Stomach (tissue), 9 donors: ENCODE measurements around the gene TRANK1. TPM values are rescaled to one million over a fixed set of nuclear protein-coding genes. Genes with fewer than 3 reads are reported as not detected.
"Not testable (repeated sequence)": the region's sequence is repeated elsewhere in the genome, so short reads cannot be mapped to it uniquely, and the experiment has no call there.

Experiments used
- DNase-seq, 2 donors: peaks; one replicate each; pipeline versions ENCODE4 v3.0.0 to v3.0.0-alpha.2; 2013 to 2019
- H3K27ac ChIP-seq, 5 donors: fragments of 200-600 bp in 4 of 5; sonication (generic) in 4 of 5; one replicate each; pipeline ENCODE4 v1.5.1; 2013 to 2019; ENCODE audit warnings: mild to moderate bottlenecking in 1 of 5, moderate library complexity in 1 of 5
- H3K27me3 ChIP-seq, 3 donors: fragments of 200-600 bp; sonication (generic); one replicate each; pipeline ENCODE4 v1.5.1; 2017 to 2019; ENCODE audit warnings: mixed run types in 1 of 3
- H3K36me3 ChIP-seq, 4 donors: fragments of 200-600 bp; sonication (generic); 1 replicate in 3 of 4; 2 replicates in 1 of 4; pipeline ENCODE4 v1.5.1; 2016 to 2019
- H3K4me1 ChIP-seq, 4 donors: fragments of 200-600 bp; sonication (generic); one replicate each; pipeline ENCODE4 v1.5.1; 2016 to 2019
- H3K4me3 ChIP-seq, 4 donors: fragments of 200-600 bp; sonication (generic) in 3 of 4; one replicate each; pipeline ENCODE4 v1.5.1; 2016 to 2019; ENCODE audit warnings: mild to moderate bottlenecking in 1 of 4
- H3K9me3 ChIP-seq, 4 donors: fragments of 200-600 bp; sonication (generic); one replicate each; pipeline ENCODE4 v1.5.1; 2016 to 2019
- EP300 ChIP-seq: sonication (generic); formaldehyde crosslinking; IDR thresholded peaks from one replicate; pipeline ENCODE4 v1.6.1; 2017; ENCODE audit warnings: antibody characterized with exemption
- POLR2A ChIP-seq, 4 donors: fragments of 450-650 bp; IDR thresholded peaks; one replicate each; pipeline ENCODE4 v1.6.1; 2016; ENCODE audit warnings: antibody characterized with exemption in 4 of 4, control low read depth in 2 of 4, mild to moderate bottlenecking in 1 of 4, moderate library complexity in 1 of 4
- POLR2AphosphoS5 ChIP-seq, 3 donors: sonication (generic); formaldehyde crosslinking; IDR thresholded peaks; one replicate each; pipeline ENCODE4 v1.6.1; 2016; ENCODE audit warnings: antibody characterized with exemption in 3 of 3
- WGBS, 5 donors: extraction: QIAGEN DNeasy Blood & Tissue Kit in 3 of 5; methylation state at CpG; one replicate each; pipeline versions ENCODE4 v1.1.5 to v1.1.7; 2013 to 2018; 5-methylcytosine and 5-hydroxymethylcytosine counted together
- intact Hi-C: fragments of 100-400 bp; cut with DNase I; formaldehyde crosslinking; loops from one replicate; pipeline ENCODE4 v1.15.1; 2023; ENCODE audit warnings: low total_unique reads
- polyA plus RNA-seq, 3 donors: library from polyadenylated mRNA; stranded (reverse); fragments of 200-250 nt; gene quantifications; one replicate each; pipeline ENCODE4 v1.2.3, GENCODE V29; 2013
- total RNA-seq, 5 donors: library from RNA; depleted of rRNA; stranded (reverse); fragments of >200 nt; gene quantifications; one replicate each; pipeline versions ENCODE4 v1.1.0 to v1.2.3, GENCODE V29; 2014 to 2016
- TF ChIP-seq, protein P1 (sequence below), 7 experiments: fragments of 450-650 bp in 4 of 7; fragments of 200-600 bp in 3 of 7; sonication (generic) in 3 of 7; IDR thresholded peaks; one replicate each; pipeline ENCODE4 v1.5.1; 2016 to 2019; ENCODE audit warnings: antibody characterized with exemption in 7 of 7, control low read depth in 2 of 7, mild to moderate bottlenecking in 1 of 7
- donor health status: healthy with polysubstance abuse.
- donor health status: Bipolar disorder and iron deficiency.
- donor health status: healthy.

Gene TRANK1
- total and polyA plus RNA-seq, 8 donors: 1.2 to 27.2 (median 6.4) TPM

DNA sequence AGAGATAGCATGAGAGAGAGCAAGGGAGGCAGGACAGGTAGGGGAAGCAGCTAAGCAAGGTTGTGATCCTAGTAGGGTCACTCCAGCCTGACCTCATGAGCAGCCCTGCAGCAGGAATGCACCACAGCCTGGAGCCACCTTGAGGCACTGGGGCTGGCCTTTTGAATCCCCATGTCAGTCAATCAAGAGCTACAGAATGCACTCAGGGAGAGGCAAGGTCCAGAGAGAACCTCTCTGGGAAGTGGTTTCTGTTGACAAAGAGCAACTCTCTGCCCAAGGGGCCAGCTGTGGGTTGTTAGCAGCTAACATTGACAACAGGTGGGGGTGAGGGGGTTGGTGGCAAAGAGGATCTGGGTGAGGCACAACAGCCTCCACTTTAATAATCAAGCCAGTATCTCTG, 54.6 kb downstream of the TRANK1 start:
- no peaks in the 10 kb centered on the region for H3K9me3 ChIP-seq
- no peak overlapping the region for H3K27ac ChIP-seq
- H3K36me3 ChIP-seq: peaks cover 20 to 79% (median 73%) of the 10 kb centered on the region in 4 donors
- DNase-seq: no peak
- H3K27me3 ChIP-seq: no peaks in the 10 kb centered on the region
- H3K4me1 ChIP-seq: peaks cover 0 to 19% (median 7%) of the 10 kb centered on the region in 4 donors
- intact Hi-C loops: no loop called here
- no peak overlapping the region for H3K4me3 ChIP-seq
- no peak for TF ChIP-seq POLR2AphosphoS5 (IDR thresholded peaks at IDR 0.05)
- no peak for TF ChIP-seq POLR2A (IDR thresholded peaks at IDR 0.05)
- TF ChIP-seq, protein P1, sequence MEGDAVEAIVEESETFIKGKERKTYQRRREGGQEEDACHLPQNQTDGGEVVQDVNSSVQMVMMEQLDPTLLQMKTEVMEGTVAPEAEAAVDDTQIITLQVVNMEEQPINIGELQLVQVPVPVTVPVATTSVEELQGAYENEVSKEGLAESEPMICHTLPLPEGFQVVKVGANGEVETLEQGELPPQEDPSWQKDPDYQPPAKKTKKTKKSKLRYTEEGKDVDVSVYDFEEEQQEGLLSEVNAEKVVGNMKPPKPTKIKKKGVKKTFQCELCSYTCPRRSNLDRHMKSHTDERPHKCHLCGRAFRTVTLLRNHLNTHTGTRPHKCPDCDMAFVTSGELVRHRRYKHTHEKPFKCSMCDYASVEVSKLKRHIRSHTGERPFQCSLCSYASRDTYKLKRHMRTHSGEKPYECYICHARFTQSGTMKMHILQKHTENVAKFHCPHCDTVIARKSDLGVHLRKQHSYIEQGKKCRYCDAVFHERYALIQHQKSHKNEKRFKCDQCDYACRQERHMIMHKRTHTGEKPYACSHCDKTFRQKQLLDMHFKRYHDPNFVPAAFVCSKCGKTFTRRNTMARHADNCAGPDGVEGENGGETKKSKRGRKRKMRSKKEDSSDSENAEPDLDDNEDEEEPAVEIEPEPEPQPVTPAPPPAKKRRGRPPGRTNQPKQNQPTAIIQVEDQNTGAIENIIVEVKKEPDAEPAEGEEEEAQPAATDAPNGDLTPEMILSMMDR (IDR thresholded peaks at IDR 0.05): no peak
- TF ChIP-seq EP300: no peak

DNA sequence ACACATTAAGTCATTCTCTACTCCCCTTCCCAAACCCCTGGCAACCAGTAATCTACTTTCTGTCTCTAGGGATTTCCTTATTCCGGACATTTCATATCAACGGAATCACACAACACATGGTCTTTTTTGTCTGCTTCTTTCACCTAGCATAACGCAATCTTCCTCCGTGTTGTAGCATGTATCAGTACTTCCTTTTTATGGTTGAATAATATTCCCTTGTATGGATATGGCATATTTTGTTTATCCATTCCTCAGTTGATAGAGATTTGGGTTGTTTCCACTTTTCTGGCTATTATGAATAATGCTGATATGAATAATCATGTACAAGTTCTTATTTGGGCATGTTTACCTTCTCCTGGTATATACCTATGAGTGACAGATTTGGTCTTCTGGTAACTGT, 63.1 kb downstream of the TRANK1 start:
- no peak overlapping the region for H3K4me3 ChIP-seq
- H3K9me3 ChIP-seq: no peaks in the 10 kb centered on the region
- no peak overlapping the region for H3K27ac ChIP-seq
- peaks cover 0 to 26% (median 20%) of the 10 kb centered on the region in 4 donors for H3K36me3 ChIP-seq
- no peak for TF ChIP-seq EP300
- no peak for TF ChIP-seq POLR2A (IDR thresholded peaks at IDR 0.05)
- TF ChIP-seq, protein P1 (IDR thresholded peaks at IDR 0.05): no peak
- no peak for TF ChIP-seq POLR2AphosphoS5 (IDR thresholded peaks at IDR 0.05)
- DNase-seq: no peak
- H3K4me1 ChIP-seq: no peaks in the 10 kb centered on the region
- WGBS, 5 donors: 70 to 97% (median 95%) methylated on average over 4 of the region's 4 CpGs
- H3K27me3 ChIP-seq: no peaks in the 10 kb centered on the region
- intact Hi-C loops: no loop called here

DNA sequence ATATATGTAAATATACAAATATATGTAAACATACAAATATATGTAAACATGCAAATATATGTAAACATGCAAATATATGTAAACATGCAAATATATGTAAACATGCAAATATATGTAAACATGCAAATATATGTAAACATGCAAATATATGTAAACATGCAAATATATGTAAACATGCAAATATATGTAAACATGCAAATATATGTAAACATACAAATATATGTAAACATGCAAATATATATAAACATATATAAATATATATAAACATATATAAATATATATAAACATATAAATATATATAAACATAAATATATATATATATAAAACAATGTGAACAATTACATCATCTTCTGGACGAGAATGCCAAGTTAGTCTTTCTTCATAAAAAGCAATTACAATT, 65.0 kb downstream of the TRANK1 start:
- H3K27me3 ChIP-seq, H3K27ac ChIP-seq, DNase-seq, intact Hi-C loops, H3K9me3 ChIP-seq, H3K4me1 ChIP-seq, H3K4me3 ChIP-seq: not testable (repeated sequence)
- peaks cover 0 to 20% (median 14%) of the 10 kb centered on the region in 4 donors for H3K36me3 ChIP-seq
- WGBS, 5 donors: 82 to 100% (median 93%) methylated on average over 1 of the region's 1 CpG

- TF ChIP-seq POLR2AphosphoS5 (IDR thresholded peaks at IDR 0.05) (no peak), EP300 (no peak), POLR2A (IDR thresholded peaks at IDR 0.05) (no peak)
- TF ChIP-seq, protein P1 (IDR thresholded peaks at IDR 0.05): no peak
- no peaks in the 10 kb centered on the region for H3K4me1 ChIP-seq
- intact Hi-C loops: no loop called here
- no peaks in the 10 kb centered on the region for H3K27me3 ChIP-seq
- H3K36me3 ChIP-seq: peaks cover 0 to 16% (median 14%) of the 10 kb centered on the region in 4 donors
- H3K27ac ChIP-seq: no peak overlapping the region
- H3K9me3 ChIP-seq: no peaks in the 10 kb centered on the region
- no peak for DNase-seq
- WGBS, 5 donors: 79 to 88% (median 86%) methylated on average over 9 of the region's 9 CpGs
- H3K4me3 ChIP-seq: no peak overlapping the region
Observed at GRCh38 chr3:36877930-36878685, 66.7 kb downstream of the TRANK1 start.
